Body of pancreas (tissue), 4 donors: ENCODE measurements around the gene CFDP1. TPM values are rescaled to one million over a fixed set of nuclear protein-coding genes. Genes with fewer than 3 reads are reported as not detected.

Experiments used
- ATAC-seq: fragments of 150-250 bp; one replicate; pipeline ENCODE4 v1.9.1; 2016
- DNase-seq, 4 donors: peaks; one replicate each; pipeline ENCODE4 v3.0.0-alpha.2; 2019
- H3K27ac ChIP-seq, 4 donors: fragments of 200-600 bp; sonication (generic); 1 replicate in 3 of 4; 2 replicates in 1 of 4; pipeline versions ENCODE4 v1.5.1 to v1.6.1; 2016 to 2019; ENCODE audit warnings: mild to moderate bottlenecking in 1 of 4, mixed read lengths in 1 of 4, moderate library complexity in 1 of 4
- H3K27me3 ChIP-seq, 2 donors: fragments of 200-600 bp; sonication (generic); one replicate each; pipeline ENCODE4 v1.6.0; 2016; ENCODE audit warnings: mild to moderate bottlenecking in 1 of 2
- H3K36me3 ChIP-seq, 2 donors: fragments of 200-600 bp; sonication (generic); replicated peaks in 1 of 2; 2 replicates each; pipeline ENCODE4 v1.5.1; 2016; ENCODE audit warnings: low read depth in 2 of 2; ENCODE audit not compliant: insufficient read depth in 1 of 2
- H3K4me1 ChIP-seq: fragments of 200-600 bp; sonication (generic); one replicate; pipeline ENCODE4 v1.6.0; 2016
- H3K4me3 ChIP-seq, 2 donors: fragments of 200-600 bp; sonication (generic); 1 replicate in 1 of 2; 2 replicates in 1 of 2; pipeline ENCODE4 v1.5.1; 2016 to 2019
- H3K9me3 ChIP-seq, 3 donors: fragments of 200-600 bp; sonication (generic); 1 replicate in 2 of 3; 2 replicates in 1 of 3; pipeline ENCODE4 v1.5.1; 2016
- CTCF ChIP-seq, 7 experiments: fragments of 450-650 bp in 4 of 7; fragments of 200-600 bp in 3 of 7; sonication (generic) in 3 of 7; IDR thresholded peaks; one replicate each; pipeline ENCODE4 v1.5.1; 2016 to 2019; ENCODE audit warnings: antibody characterized with exemption in 7 of 7
- POLR2A ChIP-seq, 3 donors: fragments of 450-650 bp; IDR thresholded peaks; one replicate each; pipeline ENCODE4 v1.6.1; 2016; ENCODE audit warnings: antibody characterized with exemption in 3 of 3, mild to moderate bottlenecking in 2 of 3
- WGBS, 2 donors: methylation state at CpG; one replicate each; pipeline ENCODE4 v1.1.5; 2017; 5-methylcytosine and 5-hydroxymethylcytosine counted together
- intact Hi-C: fragments of 100-400 bp; cut with DNase I; formaldehyde crosslinking; loops from one replicate; pipeline ENCODE4 v1.15.1; 2023
- total RNA-seq, 2 donors: library from RNA; depleted of rRNA; stranded (reverse); fragments of >200 nt; gene quantifications; one replicate each; pipeline ENCODE4 v1.1.0, GENCODE V29; 2016

Gene CFDP1
- total RNA-seq, 2 donors from 2014 or later = 34.0 to 65.3 TPM

- no peak overlapping the region for H3K27ac ChIP-seq
- ATAC-seq = no peak
- intact Hi-C loops = no loop called here
These were observed 140.6 kb downstream of the CFDP1 start for GRCh38 chr16:75292691-75293090.

GRCh38 chr16:75289189-75289588, 144.1 kb downstream of the CFDP1 start:
- peak; percentile 64 for ATAC-seq
- Histone ChIP-seq H3K36me3 (no peaks in the 10 kb centered on the region), H3K4me3 (no peak overlapping the region), H3K27ac (peak overlapping the region in 2 of 4 donors; percentile 2 to 4), H3K9me3 (no peaks in the 10 kb centered on the region), H3K4me1 (no peaks in the 10 kb centered on the region), H3K27me3 (no peaks in the 10 kb centered on the region)
- DNase-seq = peak in 1 of 4 donors; percentile 25
- intact Hi-C loops = no loop called here
- TF ChIP-seq CTCF (IDR thresholded peaks at IDR 0.05) (no peak), POLR2A (IDR thresholded peaks at IDR 0.05) (no peak)

More at GRCh38 chr16:75292691-75293090, 140.6 kb downstream of the CFDP1 start:
- DNase-seq = no peak
- H3K27me3 ChIP-seq = no peaks in the 10 kb centered on the region
- H3K9me3 ChIP-seq = no peaks in the 10 kb centered on the region
- TF ChIP-seq CTCF (IDR thresholded peaks at IDR 0.05) (no peak), POLR2A (IDR thresholded peaks at IDR 0.05) (no peak)
- WGBS, 2 donors = 94 to 96% methylated on average over 3 of the region's 3 CpGs
- peaks cover 7% of the 10 kb centered on the region for H3K4me1 ChIP-seq
- no peak overlapping the region for H3K4me3 ChIP-seq
- H3K36me3 ChIP-seq = no peaks in the 10 kb centered on the region

GRCh38 chr16:75288596-75289120, 144.6 kb downstream of the CFDP1 start:
- WGBS, 2 donors = 81 to 89% methylated on average over 8 to 10 of the region's 10 CpGs
- ATAC-seq (peak; percentile 51), DNase-seq (no peak)
- Histone ChIP-seq H3K27ac (peak overlapping the region in 2 of 4 donors; percentile 2 to 4), H3K27me3 (no peaks in the 10 kb centered on the region), H3K36me3 (no peaks in the 10 kb centered on the region), H3K4me1 (no peaks in the 10 kb centered on the region), H3K9me3 (no peaks in the 10 kb centered on the region), H3K4me3 (no peak overlapping the region)
- intact Hi-C loops = no loop called here
- TF ChIP-seq POLR2A (IDR thresholded peaks at IDR 0.05) = no peak
- no peak for TF ChIP-seq CTCF (IDR thresholded peaks at IDR 0.05)

- no peaks in the 10 kb centered on the region for H3K4me1 ChIP-seq
- no peak for TF ChIP-seq CTCF (IDR thresholded peaks at IDR 0.05)
- TF ChIP-seq POLR2A (IDR thresholded peaks at IDR 0.05) = no peak
- DNase-seq (no peak), ATAC-seq (no peak)
- H3K9me3 ChIP-seq = no peaks in the 10 kb centered on the region
- no peak overlapping the region for H3K4me3 ChIP-seq
- WGBS, 2 donors = 82 to 89% methylated on average over 7 of the region's 7 CpGs
- intact Hi-C loops = no loop called here
- no peaks in the 10 kb centered on the region for H3K36me3 ChIP-seq
- no peaks in the 10 kb centered on the region for H3K27me3 ChIP-seq
- H3K27ac ChIP-seq = peak overlapping the region in 1 of 4 donors; percentile 2
These were observed 145.1 kb downstream of the CFDP1 start for GRCh38 chr16:75288181-75288580.

GRCh38 chr16:75287708-75288107, 145.6 kb downstream of the CFDP1 start:
- WGBS, 2 donors = 88% methylated on average over 5 of the region's 5 CpGs
- intact Hi-C loops = no loop called here
- Histone ChIP-seq H3K4me3 (no peak overlapping the region), H3K27ac (no peak overlapping the region), H3K9me3 (no peaks in the 10 kb centered on the region), H3K27me3 (no peaks in the 10 kb centered on the region), H3K36me3 (no peaks in the 10 kb centered on the region), H3K4me1 (no peaks in the 10 kb centered on the region)
- ATAC-seq = no peak
- no peak for DNase-seq
- TF ChIP-seq POLR2A (IDR thresholded peaks at IDR 0.05) (no peak), CTCF (IDR thresholded peaks at IDR 0.05) (no peak)
